ENCODE results near the gene CFAP99.

GRCh38 chr4:2503809-2504208 is 85.1 kb downstream of the CFAP99 start:
- no peak for TF ChIP-seq TCF4 (CRISPR knock-in tag; IDR thresholded peaks at IDR 0.05; ENCODE audit: borderline replicate concordance)
- TF ChIP-seq TSHZ2 (CRISPR knock-in tag; IDR thresholded peaks at IDR 0.05) = no peak
- TF ChIP-seq ZC3H10 (CRISPR knock-in tag; IDR thresholded peaks at IDR 0.05) = no peak
- no peak for TF ChIP-seq GLIS3 (CRISPR knock-in tag; IDR thresholded peaks at IDR 0.05)
- TF ChIP-seq ZFP3 (CRISPR knock-in tag; IDR thresholded peaks at IDR 0.05) = no peak
- TF ChIP-seq ZNF8 (CRISPR knock-in tag; IDR thresholded peaks at IDR 0.05) = no peak
- TF ChIP-seq CSRNP3 (CRISPR knock-in tag; IDR thresholded peaks at IDR 0.05) = no peak
- no peak for TF ChIP-seq PATZ1 (CRISPR knock-in tag; IDR thresholded peaks at IDR 0.05; ENCODE audit: borderline replicate concordance)
- no peak for TF ChIP-seq RARB (CRISPR knock-in tag; IDR thresholded peaks at IDR 0.05)
- no peak for TF ChIP-seq ESRRG (CRISPR knock-in tag; IDR thresholded peaks at IDR 0.05)
- TF ChIP-seq ARNTL (CRISPR knock-in tag; IDR thresholded peaks at IDR 0.05; ENCODE audit: borderline replicate concordance, low read depth) = no peak
- TF ChIP-seq ZFP30 (CRISPR knock-in tag; IDR thresholded peaks at IDR 0.05) = no peak

Measured in SK-N-SH treated with all-trans-retinoic acid at 6 μM for 48 hours (cell line).